Pons (tissue), 1 donor: ENCODE data around the gene TMX1.
A peak's percentile ranks its signal among the peaks of the same experiment; 100 is the strongest.

Experiments used
- DNase-seq: peaks from one replicate; pipeline ENCODE4 v3.0.0-alpha.2; 2016; ENCODE audit warnings: low spot score

TMX1 gene

DNA sequence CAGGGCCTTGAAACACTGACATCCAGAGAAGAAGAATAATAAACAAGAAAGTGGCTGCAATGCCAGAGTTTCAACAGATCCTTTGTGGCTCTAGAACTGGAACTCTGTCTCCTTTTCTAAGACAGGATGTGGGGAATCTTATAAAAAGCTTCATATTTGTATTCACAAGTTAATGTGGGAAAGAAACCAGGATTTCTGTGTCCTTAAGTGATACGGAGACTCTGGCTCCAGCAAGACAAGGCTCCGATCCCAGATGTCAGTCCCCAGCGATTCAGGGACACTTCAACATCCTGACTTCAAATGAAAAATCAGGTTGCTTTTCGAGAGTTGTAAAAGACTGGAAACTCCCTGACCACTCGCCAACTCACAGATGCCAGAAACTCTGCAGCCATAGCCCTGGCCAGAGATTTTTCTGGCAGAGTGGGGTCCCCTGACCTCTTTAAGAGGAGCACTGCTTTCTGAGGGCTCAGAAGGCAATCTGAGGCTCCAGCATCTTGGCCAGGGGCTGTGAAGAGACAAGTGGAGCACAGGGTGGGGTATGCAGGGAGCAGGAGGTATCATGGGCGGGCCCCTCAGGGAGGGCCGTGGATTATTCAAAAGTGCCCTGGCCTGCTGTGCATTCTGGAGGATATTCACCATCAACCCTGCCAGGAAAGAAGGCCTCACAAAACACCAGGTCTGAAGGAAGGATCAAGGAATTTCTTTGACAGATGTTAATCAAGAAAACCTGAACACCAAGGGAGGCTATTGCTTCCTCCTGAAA, 53.3 kb downstream of the TMX1 start:
- DNase-seq, result peak; percentile 49

DNA sequence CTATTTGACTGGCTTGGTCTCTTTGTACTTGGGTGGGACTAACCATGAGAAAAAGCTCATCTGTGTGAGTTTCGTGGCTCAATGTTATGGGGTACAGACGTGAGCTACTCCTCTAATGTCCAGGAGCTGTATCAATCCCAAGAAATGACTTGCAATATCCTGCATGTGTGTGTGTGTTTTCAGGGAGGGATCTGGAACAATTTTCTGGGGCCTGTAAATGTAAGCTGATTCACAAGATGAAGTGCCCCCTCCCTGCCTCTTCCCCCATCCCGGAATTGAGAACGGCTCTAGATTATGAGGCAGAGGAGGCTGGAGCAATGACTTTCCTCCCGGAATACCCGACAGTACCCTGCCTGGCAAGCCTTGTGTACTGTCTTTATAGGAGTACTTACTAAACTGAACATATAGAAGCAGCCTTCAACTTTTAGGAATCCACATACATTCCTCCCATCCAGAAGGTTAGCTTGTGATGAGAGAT, 53.9 kb downstream of the TMX1 start:
- DNase-seq, result no peak

DNA sequence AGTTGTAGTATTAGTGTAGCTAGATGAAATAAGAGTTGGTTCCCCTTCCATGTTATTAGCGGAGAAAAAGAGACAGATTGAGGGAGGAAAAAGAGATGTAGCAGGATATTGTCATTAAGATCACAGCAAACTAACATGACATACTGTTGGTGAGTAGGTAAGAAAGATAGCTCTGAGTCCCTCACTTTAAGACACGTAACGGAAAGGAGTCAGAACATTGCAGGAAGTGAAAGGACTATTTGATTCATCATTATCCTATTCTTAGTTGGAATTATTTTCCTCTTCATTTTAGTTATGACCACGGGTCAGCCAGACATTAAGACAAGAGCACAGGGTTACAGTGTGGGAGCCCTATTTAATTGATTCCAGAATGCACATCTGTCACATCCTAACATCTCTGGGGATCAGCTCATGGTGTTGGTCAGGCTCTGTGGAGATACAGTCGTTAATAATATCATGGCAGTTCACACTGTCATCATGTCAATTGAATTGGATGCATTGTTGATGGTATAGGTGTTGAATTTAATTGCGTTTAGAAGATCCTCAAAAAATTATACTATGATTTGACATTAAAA, 55.0 kb downstream of the TMX1 start:
- DNase-seq, result no peak

DNA sequence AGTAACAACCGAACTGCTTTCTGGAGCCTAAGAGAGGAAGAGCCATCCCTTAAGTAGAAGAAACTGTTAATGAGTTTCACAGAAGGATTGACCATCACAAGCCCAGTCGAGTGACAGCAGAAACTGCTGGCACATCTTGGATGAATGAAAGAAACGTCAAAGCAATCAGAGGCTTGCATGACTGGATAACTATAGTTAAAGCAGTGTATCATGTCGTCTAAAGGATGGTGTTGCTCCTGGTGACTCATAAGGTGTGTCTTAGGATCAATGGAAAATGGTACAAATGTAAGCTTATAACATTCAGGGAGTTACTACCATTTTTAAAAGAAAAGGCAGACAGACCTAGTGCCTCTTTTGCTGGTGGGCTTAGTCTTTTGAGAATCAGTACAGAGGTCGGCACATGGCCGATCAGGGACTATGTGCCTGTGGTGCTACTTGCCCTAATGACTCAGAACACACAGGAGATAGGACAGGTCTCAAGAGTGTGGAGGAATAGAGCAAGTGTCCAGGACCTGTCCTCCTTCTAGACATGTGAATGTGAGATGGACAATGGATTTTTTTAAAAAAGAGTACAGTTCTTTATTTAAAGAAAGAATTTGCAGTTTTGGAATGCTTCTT, 55.7 kb downstream of the TMX1 start:
- DNase-seq, result no peak

DNA sequence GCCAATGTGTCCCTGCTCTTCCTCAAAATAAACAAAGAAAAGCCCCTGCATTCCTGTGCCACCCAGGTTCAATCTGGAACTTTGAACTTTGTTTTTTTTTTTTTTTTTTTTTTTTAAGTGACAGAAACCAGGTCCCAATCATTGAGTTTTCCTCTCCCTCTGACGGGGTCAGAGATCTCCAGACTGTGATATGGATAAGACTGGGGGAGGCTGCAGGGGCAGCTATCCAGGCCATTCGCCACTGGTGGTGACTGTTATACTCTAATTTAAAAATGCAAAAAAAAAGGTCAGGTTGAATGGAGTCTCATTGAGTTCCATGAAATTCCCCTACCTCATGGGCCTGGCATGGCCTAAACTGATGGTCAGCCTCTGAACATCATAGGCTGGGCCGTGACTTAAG, 57.0 kb downstream of the TMX1 start:
- no peak for DNase-seq

DNA sequence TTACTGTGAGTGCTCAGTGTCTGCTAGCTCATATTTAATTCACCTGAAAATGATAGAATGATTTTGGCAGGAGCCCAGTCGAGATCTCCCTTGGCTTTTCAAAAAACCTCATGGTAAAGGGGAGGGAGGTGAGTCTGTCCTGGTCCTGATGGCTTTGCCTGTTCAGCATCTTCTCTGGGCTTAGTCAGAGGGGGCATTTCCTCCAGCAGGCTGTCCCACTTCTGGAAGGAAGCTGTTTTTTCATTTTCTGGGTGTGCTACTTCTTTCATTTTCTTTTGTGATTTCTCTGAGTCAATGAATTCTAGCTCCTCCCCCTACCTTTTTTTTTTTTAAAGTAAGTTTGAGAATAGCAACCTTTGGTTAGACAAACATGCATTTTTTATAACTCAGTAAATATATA, 58.8 kb downstream of the TMX1 start:
- DNase-seq, result no peak

DNA sequence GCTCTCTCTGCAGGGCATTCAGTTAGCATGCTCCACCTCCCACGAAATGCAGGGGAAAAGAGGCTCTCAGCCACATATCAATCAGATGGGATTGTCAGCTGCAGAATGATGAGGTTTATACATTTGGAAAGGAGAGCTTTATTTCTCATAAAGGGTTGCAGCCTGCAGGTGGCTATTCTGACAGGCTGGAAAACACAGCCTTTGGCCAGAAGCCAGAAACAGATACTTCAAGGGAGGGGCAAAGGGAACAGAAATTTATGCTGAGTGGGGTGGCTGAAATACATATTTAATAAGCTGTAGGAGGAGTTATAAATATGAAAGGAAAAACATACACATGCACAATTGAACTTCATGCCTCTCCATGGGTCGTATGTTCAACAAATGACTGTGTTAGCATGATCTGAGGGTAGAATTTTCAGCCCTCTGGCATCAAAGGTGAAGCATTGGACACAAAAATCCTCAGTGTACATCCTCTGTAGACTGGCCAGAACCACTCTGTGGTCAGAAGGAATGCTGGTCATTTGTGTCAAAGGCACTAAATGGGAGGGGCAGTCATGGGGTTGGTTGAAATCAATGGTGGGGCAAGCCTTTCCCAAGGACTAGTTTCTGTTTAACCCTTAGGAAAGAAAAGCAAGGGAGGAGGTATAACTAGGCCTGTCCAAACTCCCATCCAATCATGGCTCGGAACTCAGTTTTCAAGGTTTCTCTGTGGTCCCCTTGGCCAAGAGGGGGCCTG, 62.4 kb downstream of the TMX1 start:
- no peak for DNase-seq

DNA sequence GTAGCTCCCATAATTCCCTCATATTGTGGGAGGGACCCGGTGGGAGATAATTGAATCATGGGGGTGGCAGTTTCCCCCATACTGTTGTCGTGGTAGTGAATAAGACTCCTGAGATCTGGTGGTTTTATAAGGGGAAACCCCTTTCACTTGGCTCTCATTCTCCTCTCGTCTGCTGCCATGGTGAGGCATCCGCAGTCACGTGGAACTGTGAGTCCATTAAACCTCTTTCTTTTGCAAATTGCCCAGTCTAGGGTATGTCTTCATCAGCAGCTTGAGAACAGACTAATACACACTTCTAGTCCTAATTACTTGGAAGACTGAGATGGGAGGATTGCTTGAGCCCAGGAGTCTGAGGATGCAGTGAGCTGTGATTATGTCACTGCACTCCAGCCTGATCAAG, 64.4 kb downstream of the TMX1 start:
- no peak for DNase-seq

DNA sequence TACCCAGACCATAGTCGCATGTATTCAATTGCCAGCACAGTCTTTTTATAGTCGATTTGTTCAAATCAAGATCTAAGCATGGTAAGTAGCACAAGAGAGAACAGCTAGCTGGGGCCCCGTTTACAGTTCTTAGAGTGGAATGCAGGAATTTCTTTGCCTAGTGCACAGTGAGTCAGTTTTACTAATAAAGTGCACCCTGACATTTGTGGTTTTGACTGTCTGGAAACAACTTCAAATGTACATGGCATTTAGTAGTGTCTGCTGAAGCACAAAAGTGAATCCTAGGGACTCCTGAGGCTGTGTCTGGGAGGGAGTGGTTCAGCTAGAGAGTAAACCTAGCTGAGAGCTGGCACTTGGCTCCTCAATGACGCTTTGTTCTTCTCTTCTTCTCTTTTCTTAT, 64.9 kb downstream of the TMX1 start:
- DNase-seq, result no peak

DNA sequence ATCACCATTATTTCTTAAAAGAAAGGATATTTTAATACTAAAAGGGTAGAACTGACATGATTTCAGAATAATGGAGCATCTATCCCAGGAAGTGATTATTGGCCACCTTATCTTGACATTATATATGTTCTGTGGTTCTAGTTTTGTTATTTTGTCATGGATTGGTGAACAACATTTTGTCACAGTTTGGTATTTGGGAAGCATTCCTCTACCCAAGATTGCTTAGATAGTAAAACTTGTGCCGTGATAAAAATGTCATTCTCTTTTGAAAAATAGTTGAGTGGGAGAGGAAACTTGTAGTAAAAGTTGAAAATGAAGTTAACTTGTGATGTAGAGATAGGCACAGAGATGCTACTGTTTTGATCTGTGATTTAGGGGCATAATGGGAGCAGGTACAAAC, 65.7 kb downstream of the TMX1 start:
- DNase-seq, result no peak
